ENCODE measurements around the gene NDUFB7.

The NDUFB7 gene

GRCh38 chr19:14519860-14520407, 51.9 kb downstream of the NDUFB7 start:
- peak; percentile 74 for DNase-seq (ENCODE audit: low spot score)

DNA sequence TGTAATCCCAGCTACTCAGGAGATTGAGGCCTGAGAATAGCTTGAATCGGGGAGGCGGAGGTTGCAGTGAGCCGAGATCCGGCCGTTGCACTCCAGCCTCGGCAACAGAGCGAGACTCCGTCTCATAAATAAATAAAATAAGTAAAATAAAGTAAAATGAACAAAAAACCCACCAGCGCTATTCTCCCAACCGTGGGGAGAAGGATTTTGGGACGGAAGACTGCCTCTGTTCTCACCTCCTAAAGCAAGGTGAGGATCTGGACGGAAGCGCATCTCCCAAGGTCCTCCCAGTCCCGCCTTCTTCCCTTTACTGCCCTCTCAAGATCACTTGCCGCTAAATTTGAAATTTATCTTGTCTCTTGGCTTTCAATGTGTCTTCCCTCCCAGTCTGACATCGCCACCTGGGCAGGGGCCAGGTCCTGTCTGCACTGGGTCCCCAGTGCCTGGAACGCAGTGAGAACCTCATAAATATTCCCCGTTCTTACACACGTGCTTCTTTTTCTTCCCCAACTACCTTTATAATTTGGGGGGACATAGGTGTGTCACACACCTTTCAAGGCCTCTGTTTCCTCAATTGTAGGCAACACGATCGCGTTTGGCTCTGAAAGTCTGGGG, 52.5 kb downstream of the NDUFB7 start:
- DNase-seq (ENCODE audit: low spot score): no peak

GRCh38 chr19:14517840-14518505, 53.9 kb downstream of the NDUFB7 start, which contains the start of gene DNAJB1:
DNAJB1 (minus strand) TSS chr19:14518397; CDS start chr19:14518349, 48 bp downstream.
- peak; percentile 80 for DNase-seq (ENCODE audit: low spot score)

DNA sequence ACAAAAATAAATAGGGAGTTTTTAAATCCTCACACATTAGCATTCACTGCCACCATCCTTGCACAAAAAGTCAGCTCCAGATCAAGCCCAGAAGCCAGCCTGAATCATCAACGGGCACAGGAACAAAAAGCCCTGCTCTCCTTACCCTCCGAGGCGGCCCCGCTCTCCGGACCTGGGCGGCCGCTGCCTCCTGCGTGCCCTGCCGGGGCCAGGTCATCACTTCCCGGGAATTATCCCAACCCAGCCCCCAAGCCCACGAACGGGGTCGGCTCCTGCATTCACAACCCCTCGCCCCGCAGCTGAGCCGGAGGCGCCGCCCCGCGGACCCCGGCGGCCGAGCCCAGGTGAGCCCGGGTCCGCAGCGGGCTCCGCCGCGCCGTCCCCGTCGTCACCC, 54.4 kb downstream of the NDUFB7 start:
- no peak for DNase-seq (ENCODE audit: low spot score)

- no peak for DNase-seq (ENCODE audit: low spot score)
Measured at GRCh38 chr19:14516746-14517438, 55.0 kb downstream of the NDUFB7 start.

Data from RKO (cell line).